D721Med (cell line): Measurements from ENCODE around the gene DNAJB6.

Source experiments
- DNase-seq: peaks from one replicate; pipeline ENCODE4 v3.0.0; 2011; ENCODE audit warnings: low spot score; ENCODE audit not compliant: insufficient read length
- FAIRE-seq: peaks from 2 replicates; lab custom pipeline; 2011; peaks lifted over from hg19 to GRCh38; lab: Jason Lieb, UNC
- TF ChIP-seq, protein P1 (sequence below): IDR thresholded peaks from 2 replicates; pipeline ENCODE4 v1.5.1; 2012; ENCODE audit warnings: mild to moderate bottlenecking, control low read depth; ENCODE audit not compliant: insufficient read depth; ENCODE audit errors: missing control alignments

The DNAJB6 gene

DNA sequence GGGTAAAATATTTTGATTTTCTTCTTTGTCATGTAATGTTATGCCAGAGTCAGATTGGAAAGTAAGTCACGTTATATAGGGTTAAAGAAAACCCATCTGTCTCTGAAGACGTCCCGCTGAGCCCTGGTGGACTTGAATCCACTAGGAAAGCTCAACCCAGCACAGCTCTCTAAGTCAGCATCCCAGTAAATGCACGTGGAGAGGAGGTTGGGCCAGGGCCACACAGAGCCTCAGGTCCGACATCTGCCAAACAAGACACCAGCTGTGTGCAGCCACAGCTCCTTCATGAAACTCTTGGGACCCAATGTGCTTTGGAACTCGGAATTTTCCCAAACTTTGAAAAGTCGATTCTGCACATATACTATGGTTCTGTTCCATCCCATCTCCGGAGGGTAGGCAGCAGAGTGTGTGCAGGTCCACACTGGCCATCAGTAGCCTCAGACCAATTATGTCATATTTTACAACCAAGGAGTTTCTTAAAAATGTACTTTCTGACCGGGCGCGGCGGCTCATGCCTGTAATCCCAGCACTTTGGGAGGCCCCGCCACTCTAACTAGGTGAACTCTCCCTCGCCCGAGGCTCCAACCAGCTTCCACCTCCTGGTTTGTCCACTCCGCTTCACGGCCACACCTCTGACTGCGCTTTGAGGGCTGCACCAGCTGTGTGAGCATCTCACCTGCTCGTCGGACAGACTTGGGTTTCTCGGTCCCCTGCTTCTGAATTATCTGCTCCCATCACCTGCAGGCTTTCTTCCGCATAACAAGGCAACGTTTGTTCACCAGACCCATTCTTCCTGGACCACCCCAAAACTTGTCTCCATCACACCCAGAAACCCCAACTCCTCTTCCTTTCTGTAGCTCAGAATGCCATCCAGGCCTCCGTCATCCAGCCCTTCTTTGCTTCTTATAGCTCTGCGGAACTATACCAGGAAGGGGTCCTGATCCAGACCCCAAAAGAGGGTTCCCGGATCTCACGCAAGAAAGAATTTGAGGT lies 29.7 kb upstream of the DNAJB6 start:
- TF ChIP-seq, protein P1, sequence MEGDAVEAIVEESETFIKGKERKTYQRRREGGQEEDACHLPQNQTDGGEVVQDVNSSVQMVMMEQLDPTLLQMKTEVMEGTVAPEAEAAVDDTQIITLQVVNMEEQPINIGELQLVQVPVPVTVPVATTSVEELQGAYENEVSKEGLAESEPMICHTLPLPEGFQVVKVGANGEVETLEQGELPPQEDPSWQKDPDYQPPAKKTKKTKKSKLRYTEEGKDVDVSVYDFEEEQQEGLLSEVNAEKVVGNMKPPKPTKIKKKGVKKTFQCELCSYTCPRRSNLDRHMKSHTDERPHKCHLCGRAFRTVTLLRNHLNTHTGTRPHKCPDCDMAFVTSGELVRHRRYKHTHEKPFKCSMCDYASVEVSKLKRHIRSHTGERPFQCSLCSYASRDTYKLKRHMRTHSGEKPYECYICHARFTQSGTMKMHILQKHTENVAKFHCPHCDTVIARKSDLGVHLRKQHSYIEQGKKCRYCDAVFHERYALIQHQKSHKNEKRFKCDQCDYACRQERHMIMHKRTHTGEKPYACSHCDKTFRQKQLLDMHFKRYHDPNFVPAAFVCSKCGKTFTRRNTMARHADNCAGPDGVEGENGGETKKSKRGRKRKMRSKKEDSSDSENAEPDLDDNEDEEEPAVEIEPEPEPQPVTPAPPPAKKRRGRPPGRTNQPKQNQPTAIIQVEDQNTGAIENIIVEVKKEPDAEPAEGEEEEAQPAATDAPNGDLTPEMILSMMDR = no peak
- no peak for FAIRE-seq
- DNase-seq = no peak

DNA sequence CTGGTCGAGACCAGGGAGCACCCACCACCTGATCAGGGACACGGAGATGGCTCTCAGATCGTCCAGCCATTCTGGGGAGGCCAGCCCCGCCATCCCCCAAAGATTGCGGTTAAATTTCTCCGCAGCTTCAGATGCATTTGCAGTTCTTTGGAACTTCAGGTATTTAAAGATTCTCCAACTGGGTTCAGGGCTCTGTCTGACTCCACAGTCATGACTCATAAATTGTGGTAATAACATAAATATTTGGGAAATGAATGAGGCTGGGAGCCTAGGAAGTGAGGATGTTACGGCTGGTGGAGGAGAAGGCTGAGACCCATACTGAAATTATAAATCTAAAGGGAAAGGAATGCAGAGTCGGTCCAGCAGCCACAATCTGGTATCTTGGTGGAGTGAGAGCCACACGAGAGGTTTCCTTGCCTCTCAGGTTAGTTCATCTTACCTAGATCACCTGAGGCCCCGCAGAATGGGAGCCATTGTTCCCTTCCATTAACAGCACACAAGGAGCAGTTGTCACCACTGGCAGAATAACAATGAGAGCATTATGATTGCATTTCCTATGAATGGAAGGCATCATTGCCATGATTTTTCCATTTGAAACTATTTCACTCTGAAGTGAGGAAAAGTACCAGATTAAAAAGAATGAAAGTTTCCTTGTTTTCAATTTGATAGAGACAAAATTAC lies 26.7 kb upstream of the DNAJB6 start:
- TF ChIP-seq, protein P1 = no peak
- FAIRE-seq (no peak), DNase-seq (no peak)

DNA sequence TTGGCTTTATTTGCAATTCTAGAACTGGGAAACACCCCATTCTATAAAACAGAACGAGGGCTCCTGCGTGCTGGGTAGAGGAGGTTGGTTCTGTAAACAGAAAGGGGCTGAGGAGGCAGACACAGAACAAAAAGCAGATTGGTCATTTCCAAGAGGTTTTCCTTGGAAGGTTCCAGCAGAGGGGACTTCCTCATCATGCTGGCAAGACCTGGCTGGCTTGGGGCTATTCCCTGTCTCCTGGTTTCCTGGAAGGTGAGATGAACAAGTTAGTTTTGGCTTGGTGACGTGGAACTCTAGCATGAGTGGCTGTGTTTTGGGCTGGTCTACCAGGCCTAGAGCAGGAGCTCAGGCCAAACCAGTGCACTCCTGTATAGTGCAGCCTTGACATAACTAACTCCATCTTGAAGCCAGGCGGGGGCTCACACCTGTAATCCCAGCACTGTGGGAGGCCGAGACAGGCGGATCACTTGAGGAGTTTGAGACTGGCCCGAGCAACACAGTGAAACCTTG lies 26.1 kb upstream of the DNAJB6 start:
- no peak for DNase-seq
- TF ChIP-seq, protein P1 = no peak

DNA sequence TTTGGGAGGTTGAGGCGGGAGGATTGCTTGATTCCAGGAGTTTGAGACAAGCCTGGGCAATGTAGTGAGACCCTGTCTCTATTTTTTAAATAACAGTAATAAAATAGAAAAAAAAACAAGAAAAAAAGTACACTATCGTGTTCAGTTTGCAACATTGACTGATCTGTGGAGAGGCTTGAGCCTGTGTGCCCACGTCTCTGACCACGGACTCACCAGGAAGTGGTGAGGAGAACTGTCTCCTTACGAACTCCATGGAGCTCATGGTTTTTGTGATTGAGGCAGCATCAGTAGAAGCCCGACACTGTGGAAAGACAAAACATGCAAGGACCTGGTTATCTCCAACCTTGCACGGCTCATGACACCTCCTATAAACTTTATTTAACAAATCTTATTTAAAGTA lies 23.9 kb upstream of the DNAJB6 start:
- DNase-seq (no peak), FAIRE-seq (no peak)
- TF ChIP-seq, protein P1 = no peak

More for the DNA sequence above, 26.1 kb upstream of the DNAJB6 start:
- FAIRE-seq = no peak

DNA sequence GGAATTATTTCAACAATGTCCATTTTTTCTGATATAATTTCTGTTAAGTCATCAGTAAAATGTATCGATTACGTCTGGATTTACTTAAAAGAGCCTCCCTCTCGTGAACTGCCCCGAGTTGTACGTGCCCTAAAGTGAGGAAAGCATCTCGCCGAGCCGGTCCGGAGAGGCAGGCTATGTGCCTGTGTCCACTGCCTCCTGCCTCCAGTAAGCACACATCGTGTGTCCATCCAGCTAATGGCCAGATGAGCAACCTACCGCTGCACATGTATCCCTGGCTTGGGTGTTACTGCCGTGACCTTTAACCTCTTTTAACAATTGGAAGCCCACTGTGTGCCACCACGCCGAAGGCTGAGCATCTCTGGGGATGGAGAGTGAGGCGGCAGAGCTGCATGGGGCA lies 23.2 kb upstream of the DNAJB6 start:
- no peak for DNase-seq
- no peak for FAIRE-seq
- TF ChIP-seq, protein P1 = no peak

DNA sequence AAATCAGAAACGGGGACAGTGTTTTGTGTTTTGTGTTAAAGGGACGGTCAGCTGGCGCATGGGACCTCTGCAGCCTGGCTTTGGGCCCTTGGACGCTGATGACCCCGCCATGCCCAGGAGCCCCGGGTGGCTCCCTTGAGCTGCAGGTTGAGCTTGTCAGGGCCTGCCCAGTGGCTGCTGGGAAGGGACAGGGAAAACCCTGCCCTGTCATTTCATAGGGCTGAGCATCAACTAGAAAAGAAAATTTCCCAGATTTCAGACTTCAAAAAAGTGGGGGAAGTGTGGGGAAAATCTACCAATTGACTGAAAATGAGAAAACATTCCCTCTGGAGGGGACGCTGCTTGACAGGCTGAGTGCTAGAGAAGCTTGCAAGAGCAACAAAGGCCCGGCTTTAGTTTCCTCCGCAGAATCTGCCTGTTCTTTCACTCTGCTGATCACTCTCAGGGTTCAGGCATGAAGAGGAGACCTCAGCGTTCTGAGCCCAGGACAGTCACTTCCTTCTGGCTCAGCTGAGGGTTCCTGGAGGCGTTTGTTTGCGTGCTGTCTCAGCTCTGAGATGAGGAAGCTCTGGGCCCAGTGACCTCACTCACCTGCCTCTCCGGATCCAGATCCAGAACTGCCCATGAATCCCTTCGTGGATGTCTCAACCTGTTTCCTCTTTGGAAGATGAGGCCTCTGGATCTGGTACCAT lies 18.6 kb upstream of the DNAJB6 start:
- TF ChIP-seq, protein P1 = no peak
- no peak for FAIRE-seq
- no peak for DNase-seq
